ENCODE measurements around the gene HUWE1.
"Not testable (repeated sequence)": the region's sequence is repeated elsewhere in the genome, so short reads cannot be mapped to it uniquely, and the experiment has no call there.

HUWE1 gene

DNA sequence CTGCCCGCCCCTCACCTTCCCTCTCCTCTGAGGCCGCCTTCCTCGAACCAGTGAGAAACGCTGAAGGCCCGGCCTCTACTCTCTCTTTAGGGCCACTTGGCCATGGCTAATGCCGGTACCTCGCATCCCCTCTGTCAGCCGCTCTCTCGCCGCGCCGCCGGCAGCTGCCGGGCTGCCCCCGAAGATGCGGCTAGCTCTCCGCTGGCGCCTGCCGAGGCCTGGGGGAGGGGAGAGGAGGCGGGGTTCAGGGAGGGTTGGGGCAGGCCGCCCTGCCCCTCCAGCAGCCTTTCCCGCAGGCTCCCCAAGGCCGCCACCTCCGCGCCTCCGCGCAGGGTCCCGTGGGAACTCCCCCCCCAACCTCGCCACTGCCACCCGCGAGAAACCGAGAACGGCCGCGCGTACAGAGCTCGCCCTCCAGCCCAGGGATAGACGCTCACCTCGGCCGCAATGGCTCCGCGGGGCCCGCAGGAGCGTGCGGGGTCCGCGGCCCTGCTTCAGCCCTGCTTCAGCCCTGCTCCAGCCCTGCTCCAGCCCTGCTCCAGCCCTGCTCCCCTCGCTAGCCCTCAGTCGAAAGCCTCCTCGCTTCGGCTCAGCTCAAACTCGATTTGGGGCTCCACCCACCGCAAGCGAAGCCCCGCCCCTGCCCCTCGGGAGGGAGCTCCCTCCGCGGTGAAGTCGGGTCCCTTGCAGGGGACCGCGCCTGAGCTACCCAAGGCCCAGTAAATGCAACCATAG is at the start of gene HUWE1:
Gene HUWE1 (minus strand): TSS at position 569 of the 735 bp plus-strand sequence. CDS start 32,612 bp downstream, outside the sequence.
- in situ Hi-C loops (cut with MboI; ENCODE audit: low sequenced_read_pairs): no loop called here

- in situ Hi-C loops (cut with MboI; ENCODE audit: low sequenced_read_pairs): no loop called here
These were observed 46.3 kb upstream of the HUWE1 start for GRCh38 chrX:53732797-53733196.

DNA sequence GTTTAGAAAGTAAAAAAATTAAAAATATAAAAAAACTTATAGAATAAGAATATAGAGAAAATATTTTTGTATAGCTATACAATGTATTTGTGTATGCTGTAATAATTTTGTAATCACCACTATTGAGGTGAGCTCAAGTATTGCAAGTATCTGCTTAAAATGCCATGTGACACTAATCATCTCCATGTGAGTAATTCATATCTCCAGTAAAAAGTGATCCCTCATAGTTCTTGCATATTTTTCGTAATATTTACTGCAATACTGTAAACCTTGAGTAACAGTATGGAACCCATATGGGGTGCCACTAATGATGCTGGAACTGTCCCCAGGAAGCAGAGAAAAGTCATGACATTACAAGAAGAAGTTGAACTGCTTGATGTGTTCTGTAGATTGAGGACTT is 43.2 kb upstream of the HUWE1 start:
- in situ Hi-C loops (cut with MboI; ENCODE audit: low sequenced_read_pairs): no loop called here

DNA sequence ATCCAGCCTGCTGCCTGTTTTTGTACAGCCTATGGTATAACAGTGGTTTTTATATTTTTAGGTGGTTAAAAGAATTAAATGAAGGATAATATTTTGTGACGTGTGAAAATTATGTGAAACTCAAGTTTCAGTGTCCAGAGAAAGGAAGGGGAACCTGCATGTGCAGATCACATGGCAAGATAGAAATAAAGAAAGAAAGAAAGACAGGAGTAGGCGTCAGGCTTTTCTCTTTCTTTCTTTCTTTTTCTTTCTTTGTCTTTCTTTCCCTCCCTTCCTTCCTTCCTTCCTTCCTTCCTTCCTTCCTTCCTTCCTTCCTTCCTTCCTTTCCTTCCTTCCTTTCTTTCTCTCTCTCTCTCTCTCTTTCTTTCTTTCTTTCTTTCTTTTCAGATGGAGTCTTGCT is 42.0 kb upstream of the HUWE1 start:
- in situ Hi-C loops (cut with MboI; ENCODE audit: low sequenced_read_pairs): no loop called here

DNA sequence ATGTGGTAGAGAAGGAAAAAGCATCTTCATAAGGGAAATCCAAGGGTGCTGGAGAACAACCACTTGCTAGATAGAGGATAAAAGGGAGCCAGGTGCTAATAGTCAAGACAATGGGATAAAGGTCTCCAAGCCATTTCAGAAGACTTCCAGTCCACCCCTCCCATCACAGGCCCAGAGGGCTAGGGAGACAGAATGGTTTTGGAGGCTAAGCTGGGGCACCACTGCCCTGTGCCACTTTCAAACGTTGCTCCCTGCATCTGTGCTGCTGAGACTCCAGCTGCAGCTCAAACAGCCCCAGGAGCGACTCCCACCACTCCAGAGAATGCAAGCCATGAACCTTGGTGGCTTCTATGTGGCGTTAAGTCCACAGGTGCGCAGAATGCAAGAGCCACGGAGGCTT is 38.4 kb upstream of the HUWE1 start:
- in situ Hi-C loops (cut with MboI; ENCODE audit: low sequenced_read_pairs): no loop called here

GRCh38 chrX:53723381-53723780 is 36.9 kb upstream of the HUWE1 start:
- in situ Hi-C loops (cut with MboI; ENCODE audit: low sequenced_read_pairs): no loop called here

DNA sequence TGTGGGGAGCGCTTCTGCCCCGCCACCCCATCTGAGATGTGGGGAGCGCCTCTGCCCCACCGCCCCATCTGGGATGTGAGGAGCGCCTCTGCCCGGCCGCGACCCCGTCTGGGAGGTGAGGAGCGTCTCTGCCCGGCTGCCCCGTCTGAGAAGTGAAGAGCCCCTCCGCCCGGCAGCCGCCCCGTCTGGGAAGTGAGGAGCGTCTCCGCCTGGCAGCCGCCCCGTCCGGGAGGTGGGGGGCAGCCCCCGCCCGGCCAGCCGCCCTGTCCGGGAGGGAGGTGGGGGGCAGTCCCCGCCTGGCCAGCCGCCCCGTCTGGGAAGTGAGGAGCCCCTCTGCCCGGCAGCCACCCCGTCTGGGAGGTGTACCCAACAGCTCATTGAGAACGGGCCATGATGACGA is 35.1 kb upstream of the HUWE1 start:
- in situ Hi-C loops (cut with MboI; ENCODE audit: low sequenced_read_pairs): not testable (repeated sequence)

- in situ Hi-C loops (cut with MboI; ENCODE audit: low sequenced_read_pairs): not testable (repeated sequence)
These were observed 33.1 kb upstream of the HUWE1 start for GRCh38 chrX:53719666-53720065.

GRCh38 chrX:53718073-53718472 is 31.6 kb upstream of the HUWE1 start:
- in situ Hi-C loops (cut with MboI; ENCODE audit: low sequenced_read_pairs): no loop called here

DNA sequence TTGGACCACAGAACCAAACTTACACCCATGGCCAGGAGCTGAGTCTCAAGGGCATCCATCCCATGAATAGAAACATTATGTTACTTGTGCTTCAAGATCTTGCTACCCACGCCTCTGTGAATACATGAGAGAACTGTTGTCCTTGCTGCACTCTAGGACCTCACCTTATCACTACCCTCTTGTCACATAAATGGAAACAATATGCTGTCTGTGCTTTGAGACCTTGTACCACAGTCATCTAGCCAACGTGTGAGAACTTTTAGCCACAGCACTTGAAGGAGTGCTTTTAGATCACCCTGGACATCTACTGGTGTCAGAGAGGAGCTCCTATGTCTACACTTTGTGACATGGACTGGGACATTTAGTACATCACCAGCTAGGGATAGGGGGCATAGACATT is 30.7 kb upstream of the HUWE1 start:
- in situ Hi-C loops (cut with MboI; ENCODE audit: low sequenced_read_pairs): no loop called here

DNA sequence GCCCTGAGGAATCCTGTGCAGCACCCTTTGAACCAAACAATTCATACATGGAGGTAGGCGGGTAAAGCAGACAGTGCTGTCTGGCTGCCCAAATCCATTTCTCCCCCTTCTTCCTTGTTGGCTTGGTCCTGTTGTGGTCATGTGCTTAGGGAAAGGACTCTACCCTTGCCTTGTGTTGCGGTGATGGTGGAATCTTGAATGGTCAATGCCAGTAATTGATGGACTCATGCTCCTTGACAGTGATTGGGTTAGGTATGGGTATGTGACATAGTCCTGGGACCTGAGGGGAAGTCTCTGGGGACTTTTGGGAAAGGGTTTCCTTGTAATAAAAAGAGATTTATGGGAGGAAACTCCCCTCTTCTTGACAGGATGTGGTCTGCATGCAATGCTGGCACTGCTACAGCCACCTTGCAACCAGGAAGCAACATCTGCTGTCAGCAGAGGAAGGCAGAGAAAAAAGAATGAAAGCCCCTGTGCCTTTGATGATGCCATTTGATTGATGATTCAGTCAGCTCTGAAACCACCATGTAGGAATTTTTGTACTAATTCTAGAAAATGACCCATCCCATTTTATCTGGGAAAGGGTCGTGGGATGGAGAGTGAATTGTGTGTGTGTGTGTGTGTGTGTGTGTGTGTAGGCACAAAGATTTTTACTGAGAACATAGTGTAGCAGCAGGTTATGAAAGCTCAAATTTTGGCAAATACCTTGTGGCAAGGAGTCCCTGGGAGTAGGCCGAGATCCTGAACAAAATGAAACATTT is 30.0 kb upstream of the HUWE1 start:
- in situ Hi-C loops (cut with MboI; ENCODE audit: low sequenced_read_pairs): no loop called here

GRCh38 chrX:53715346-53715924 is 28.9 kb upstream of the HUWE1 start:
- in situ Hi-C loops (cut with MboI; ENCODE audit: low sequenced_read_pairs): no loop called here

DNA sequence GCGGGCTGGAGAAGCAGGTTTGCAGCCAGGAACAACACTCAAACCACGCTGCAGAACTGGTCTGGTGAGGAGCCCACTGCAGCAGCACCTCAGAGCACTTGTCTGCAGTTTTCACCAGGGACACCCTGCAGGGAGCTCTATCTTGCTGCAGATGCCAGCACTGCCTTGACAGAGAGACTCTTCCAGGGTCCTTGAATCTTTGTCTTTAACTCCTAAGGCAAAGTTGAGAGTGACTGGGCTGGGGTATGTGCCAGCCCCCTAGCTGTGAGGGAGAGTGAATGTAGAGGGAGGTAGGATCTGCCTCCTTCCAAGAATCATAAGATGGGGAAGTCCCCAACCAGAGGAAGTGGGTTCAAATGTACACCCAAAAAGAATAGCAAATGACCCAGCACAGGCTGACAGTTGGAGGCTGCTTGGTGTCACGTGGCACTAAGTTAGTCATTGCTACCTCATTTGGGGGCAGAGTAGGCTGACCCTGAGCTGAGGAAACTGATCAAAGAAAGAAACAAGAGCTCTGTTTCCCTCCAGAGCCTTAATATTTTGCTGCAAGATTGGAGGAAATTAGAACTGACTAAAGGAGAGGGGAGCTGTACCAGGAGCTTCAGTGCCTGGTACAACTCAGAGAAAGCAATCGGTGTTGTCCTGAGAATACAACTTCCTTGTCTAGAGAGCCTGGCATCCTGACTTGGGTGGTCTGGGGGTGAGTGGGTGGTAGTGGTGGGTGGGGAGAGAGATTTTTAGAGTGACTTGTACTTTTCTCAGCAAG is 28.2 kb upstream of the HUWE1 start:
- in situ Hi-C loops (cut with MboI; ENCODE audit: low sequenced_read_pairs): no loop called here

DNA sequence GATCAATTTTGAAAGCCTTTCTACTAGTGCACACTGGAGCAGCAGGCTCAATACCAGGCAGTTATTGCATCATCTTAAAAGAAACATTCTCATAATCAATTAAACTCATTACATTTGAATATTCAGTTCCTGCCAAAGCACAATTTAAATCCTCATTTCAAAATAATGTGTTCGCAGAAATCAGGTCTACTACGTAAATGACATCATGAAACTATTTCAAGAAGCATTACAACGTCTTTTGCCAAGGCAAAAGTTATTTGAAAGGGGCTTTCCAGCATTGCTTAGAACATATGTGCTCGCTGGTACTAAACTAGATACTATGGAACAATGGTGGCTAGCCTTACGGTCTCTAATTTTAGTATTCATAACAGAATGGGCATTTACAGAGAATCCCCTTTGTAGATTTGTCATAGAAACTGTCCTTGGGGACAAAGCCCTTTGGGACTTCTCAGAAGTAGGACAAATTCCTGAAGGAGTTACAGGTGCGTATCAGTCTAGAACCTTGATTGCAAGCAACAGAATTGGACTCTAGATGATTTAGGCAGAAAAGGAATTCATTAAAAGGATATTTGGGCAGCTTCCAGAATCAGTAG is 27.6 kb upstream of the HUWE1 start:
- in situ Hi-C loops (cut with MboI; ENCODE audit: low sequenced_read_pairs): no loop called here

- in situ Hi-C loops (cut with MboI; ENCODE audit: low sequenced_read_pairs): no loop called here
These were observed 24.9 kb upstream of the HUWE1 start for GRCh38 chrX:53711436-53711835.

DNA sequence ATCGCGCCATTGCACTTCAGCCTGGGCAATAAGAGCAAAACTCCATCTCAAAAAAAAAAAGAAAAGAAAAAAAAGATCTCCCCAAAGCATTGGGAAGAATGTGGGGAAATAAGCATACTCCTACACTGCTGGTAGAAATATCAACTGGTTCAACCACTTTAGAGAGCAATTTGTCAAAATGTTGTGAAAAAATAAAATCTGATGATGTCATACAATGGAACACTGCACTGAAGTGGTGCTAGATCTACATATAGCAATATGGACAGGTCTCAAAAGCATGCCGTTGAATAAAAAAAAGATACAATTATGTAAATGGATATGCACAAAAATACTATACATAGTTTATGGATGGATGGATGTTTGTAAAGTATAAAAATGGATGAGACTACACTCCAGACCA is 18.3 kb upstream of the HUWE1 start:
- in situ Hi-C loops (cut with MboI; ENCODE audit: low sequenced_read_pairs): no loop called here

GRCh38 chrX:53704294-53704693 is 17.8 kb upstream of the HUWE1 start:
- in situ Hi-C loops (cut with MboI; ENCODE audit: low sequenced_read_pairs): no loop called here

- in situ Hi-C loops (cut with MboI; ENCODE audit: low sequenced_read_pairs): no loop called here
These were observed 9.5 kb upstream of the HUWE1 start for GRCh38 chrX:53695946-53696549.

DNA sequence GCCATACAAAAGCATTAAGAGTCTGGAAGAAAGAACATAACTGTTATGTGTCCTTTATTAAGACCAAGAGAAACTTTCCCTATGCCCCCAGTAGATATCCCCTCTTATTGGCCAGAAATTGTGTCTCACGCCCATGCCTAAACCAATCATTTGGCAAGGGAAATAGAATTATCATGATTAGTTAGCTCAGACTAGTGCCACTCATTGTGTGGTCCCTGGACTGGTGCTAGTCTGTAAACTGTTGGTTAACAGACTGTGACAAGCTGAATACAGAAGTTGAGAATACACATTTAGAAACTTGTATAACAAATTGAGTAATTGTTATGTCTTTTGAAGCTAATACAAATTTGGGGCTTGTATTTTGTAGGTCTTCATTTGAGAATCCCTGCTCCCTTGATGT is 8.1 kb upstream of the HUWE1 start:
- in situ Hi-C loops (cut with MboI; ENCODE audit: low sequenced_read_pairs): no loop called here

- in situ Hi-C loops (cut with MboI; ENCODE audit: low sequenced_read_pairs): no loop called here
These were observed 1.8 kb upstream of the HUWE1 start for GRCh38 chrX:53688300-53688699.

- in situ Hi-C loops (cut with MboI; ENCODE audit: low sequenced_read_pairs): no loop called here
These were observed 808 bp downstream of the HUWE1 start for GRCh38 chrX:53685711-53686110.

All from hTERT RPE-1 (cell line).